NCI-H524 (cell line): ENCODE data around the gene THSD7A.
"Not testable (repeated sequence)": the region's sequence is repeated elsewhere in the genome, so short reads cannot be mapped to it uniquely, and the experiment has no call there.

Source experiments
- DNase-seq, 2 experiments: peaks; one replicate each; lab custom pipeline; 2025; lab: John Stamatoyannopoulos, UW

The THSD7A gene

GRCh38 chr7:11458736-11459483 lies 373.1 kb downstream of the THSD7A start:
- DNase-seq, result no peak

- no peak for DNase-seq
These were observed 374.6 kb downstream of the THSD7A start for GRCh38 chr7:11457419-11457818.

- no peak for DNase-seq
These were observed 375.4 kb downstream of the THSD7A start for GRCh38 chr7:11456574-11456973.

GRCh38 chr7:11452476-11452875 lies 379.5 kb downstream of the THSD7A start:
- no peak for DNase-seq

- DNase-seq, result no peak
These were observed 381.7 kb downstream of the THSD7A start for GRCh38 chr7:11450281-11450680.

GRCh38 chr7:11449316-11449715 lies 382.7 kb downstream of the THSD7A start:
- no peak for DNase-seq

GRCh38 chr7:11448323-11448722 lies 383.7 kb downstream of the THSD7A start:
- no peak for DNase-seq

- DNase-seq, result no peak
These were observed 384.9 kb downstream of the THSD7A start for GRCh38 chr7:11447106-11447505.

GRCh38 chr7:11443934-11444333 lies 388.1 kb downstream of the THSD7A start:
- DNase-seq, result not testable (repeated sequence)

- peak in 1 of 2 experiments; percentile 17 for DNase-seq
These were observed 394.0 kb downstream of the THSD7A start for GRCh38 chr7:11437994-11438393.

- no peak for DNase-seq
These were observed 395.0 kb downstream of the THSD7A start for GRCh38 chr7:11436773-11437524.

GRCh38 chr7:11436316-11436715 lies 395.7 kb downstream of the THSD7A start:
- no peak for DNase-seq

- no peak for DNase-seq
These were observed 397.6 kb downstream of the THSD7A start for GRCh38 chr7:11434366-11434765.

- no peak for DNase-seq
These were observed 401.2 kb downstream of the THSD7A start for GRCh38 chr7:11430841-11431240.

- no peak for DNase-seq
These were observed 401.9 kb downstream of the THSD7A start for GRCh38 chr7:11430112-11430511.

- DNase-seq, result peak; percentile 2 to 26
These were observed 403.0 kb downstream of the THSD7A start for GRCh38 chr7:11428877-11429581.

GRCh38 chr7:11427686-11428273 lies 404.2 kb downstream of the THSD7A start:
- peak; percentile 32 to 60 for DNase-seq

GRCh38 chr7:11424006-11424405 lies 408.0 kb downstream of the THSD7A start:
- no peak for DNase-seq

- DNase-seq, result no peak
These were observed 411.9 kb downstream of the THSD7A start for GRCh38 chr7:11420049-11420448.

GRCh38 chr7:11416641-11417458 lies 415.1 kb downstream of the THSD7A start:
- no peak for DNase-seq

GRCh38 chr7:11415101-11415500 lies 416.9 kb downstream of the THSD7A start:
- no peak for DNase-seq
